ENCODE data around the gene TEP1. TPM values are rescaled to one million over a fixed set of nuclear protein-coding genes. Genes with fewer than 3 reads are reported as not detected.

Gene TEP1
- total RNA-seq, 1 experiment from 2014 or later, result 15.8 TPM

- H3K9me3 ChIP-seq (ENCODE audit: control insufficient read depth, low read depth, low read length), result no peaks in the 10 kb centered on the region
- no peaks in the 10 kb centered on the region for H3K4me1 ChIP-seq (ENCODE audit: insufficient read depth, low read length)
- H2BK120ac ChIP-seq (ENCODE audit: low read depth, low read length, poor library complexity, severe bottlenecking), result no peak overlapping the region
- H3K56ac ChIP-seq (ENCODE audit: insufficient read length, low read depth, low read length), result no peak overlapping the region
- H3K27me3 Mint-ChIP-seq (ENCODE audit: low read depth), result no peaks in the 10 kb centered on the region
- no peak overlapping the region for H3K27ac Mint-ChIP-seq
- no peak overlapping the region for H2BK20ac ChIP-seq (ENCODE audit: low read depth, low read length, poor library complexity, severe bottlenecking)
- peaks cover 18 to 72% (median 58%) of the 10 kb centered on the region in 3 experiments; a peak in 6 of 7 replicates for H3K36me3 Mint-ChIP-seq (ENCODE audit: insufficient read depth in 1 of 3, low read depth in 3 of 3)
- H2AFZ ChIP-seq (ENCODE audit: low read length), result no peak overlapping the region
- no peak overlapping the region for H3K4me3 Mint-ChIP-seq
- H3K9ac ChIP-seq (ENCODE audit: extremely low read depth, insufficient read length, low read length), result no peak overlapping the region
- DNase-seq, result no peak
- no peak overlapping the region for H2BK5ac ChIP-seq (ENCODE audit: insufficient read length, low read length)
- no peak overlapping the region for H3K14ac ChIP-seq (ENCODE audit: insufficient read depth, low read length)
- no peak overlapping the region for H2BK12ac ChIP-seq (ENCODE audit: insufficient read length, low read depth, low read length)
- no peak overlapping the region for H3K4ac ChIP-seq (ENCODE audit: low read depth, low read length)
- H4K8ac ChIP-seq (replicated peaks; ENCODE audit: insufficient read length, low read depth, low read length), result no peak overlapping the region
- no peak overlapping the region for H2AK5ac ChIP-seq (ENCODE audit: insufficient read length, low read length)
- WGBS (ENCODE audit: extremely low coverage, insufficient read length, low lambda C conversion rate), result no CpG with 5 or more reads among the region's 4 CpGs
- H4K91ac ChIP-seq (ENCODE audit: insufficient read length, low read depth, low read length), result no peak overlapping the region
- no peak for TF ChIP-seq CTCF (conservative IDR thresholded peaks at IDR 0.05)
- H2BK15ac ChIP-seq (ENCODE audit: low read depth, low read length), result no peak overlapping the region
- H3K9me3 Mint-ChIP-seq, result no peaks in the 10 kb centered on the region
- H3K23me2 ChIP-seq (ENCODE audit: insufficient read length, low read depth, low read length, poor library complexity, severe bottlenecking), result no peaks in the 10 kb centered on the region
- H3T11ph ChIP-seq (ENCODE audit: low read length), result no peak overlapping the region
- no peaks in the 10 kb centered on the region for H3K79me2 ChIP-seq (ENCODE audit: insufficient read depth, low read length)
- H3K4me1 Mint-ChIP-seq, result peaks cover 9% of the 10 kb centered on the region in 2 experiments; a peak in 3 of 4 replicates
- no peak overlapping the region for H4K5ac ChIP-seq (ENCODE audit: insufficient read length, low read depth, low read length)
- no peak overlapping the region for H3K4me2 ChIP-seq (ENCODE audit: insufficient read depth, insufficient read length, low read length)
- no peak overlapping the region for H3K18ac ChIP-seq (ENCODE audit: insufficient read length, low read depth, low read length)
- no peaks in the 10 kb centered on the region for H4K20me1 ChIP-seq (ENCODE audit: control insufficient read depth, insufficient read depth, insufficient read length)
- no peaks in the 10 kb centered on the region for H3K79me1 ChIP-seq (ENCODE audit: insufficient read depth, low read depth, low read length, poor library complexity, severe bottlenecking)
- no peak overlapping the region for H3K23ac ChIP-seq (ENCODE audit: insufficient read length, low read depth, low read length)
- no peak overlapping the region for H3K27ac ChIP-seq (ENCODE audit: insufficient read length, low read depth, low read length)
- no peaks in the 10 kb centered on the region for H3K27me3 ChIP-seq (ENCODE audit: insufficient read depth, low read length)
Measured at GRCh38 chr14:20391505-20391904, 21.8 kb downstream of the TEP1 start.
